ENCODE data around the gene CYP4F8. TPM values are rescaled to one million over a fixed set of nuclear protein-coding genes. Genes with fewer than 3 reads are reported as not detected.
"Not testable (repeated sequence)": the region's sequence is repeated elsewhere in the genome, so short reads cannot be mapped to it uniquely, and the experiment has no call there.

Gene CYP4F8
- total and polyA plus RNA-seq, 8 donors: 0.04 to 0.10 TPM; not detected in 6

DNA sequence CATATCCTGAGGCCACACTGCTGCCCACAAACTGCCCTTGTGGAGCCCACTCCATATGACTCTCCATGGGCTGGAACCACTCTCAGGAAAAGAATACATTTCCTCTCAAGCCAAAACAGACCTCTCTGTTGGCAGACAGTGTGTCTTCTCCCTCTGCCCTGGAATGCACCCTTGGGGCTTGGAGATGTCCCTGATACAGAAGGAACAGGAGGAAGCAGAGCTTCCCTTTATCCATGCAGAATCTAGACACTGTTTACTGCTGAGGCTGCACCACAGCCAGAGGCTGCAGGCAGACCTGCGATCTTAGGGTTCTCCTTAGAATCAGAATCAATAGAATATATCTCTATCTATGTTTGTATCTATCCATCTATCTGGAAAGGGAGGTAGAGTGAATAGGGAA, 26.8 kb upstream of the CYP4F8 start:
- Histone ChIP-seq H3K9me3 (no peaks in the 10 kb centered on the region), H3K27ac (peak overlapping the region in 1 of 2 donors; percentile 79), H3K27me3 (peaks cover 0 to 27% of the 10 kb centered on the region in 2 donors), H3K36me3 (no peaks in the 10 kb centered on the region), H3K4me1 (peaks cover 0 to 43% of the 10 kb centered on the region in 2 donors), H3K4me3 (no peak overlapping the region)
- intact Hi-C loops (cut with DNase I): no loop called here
- TF ChIP-seq, protein P1, sequence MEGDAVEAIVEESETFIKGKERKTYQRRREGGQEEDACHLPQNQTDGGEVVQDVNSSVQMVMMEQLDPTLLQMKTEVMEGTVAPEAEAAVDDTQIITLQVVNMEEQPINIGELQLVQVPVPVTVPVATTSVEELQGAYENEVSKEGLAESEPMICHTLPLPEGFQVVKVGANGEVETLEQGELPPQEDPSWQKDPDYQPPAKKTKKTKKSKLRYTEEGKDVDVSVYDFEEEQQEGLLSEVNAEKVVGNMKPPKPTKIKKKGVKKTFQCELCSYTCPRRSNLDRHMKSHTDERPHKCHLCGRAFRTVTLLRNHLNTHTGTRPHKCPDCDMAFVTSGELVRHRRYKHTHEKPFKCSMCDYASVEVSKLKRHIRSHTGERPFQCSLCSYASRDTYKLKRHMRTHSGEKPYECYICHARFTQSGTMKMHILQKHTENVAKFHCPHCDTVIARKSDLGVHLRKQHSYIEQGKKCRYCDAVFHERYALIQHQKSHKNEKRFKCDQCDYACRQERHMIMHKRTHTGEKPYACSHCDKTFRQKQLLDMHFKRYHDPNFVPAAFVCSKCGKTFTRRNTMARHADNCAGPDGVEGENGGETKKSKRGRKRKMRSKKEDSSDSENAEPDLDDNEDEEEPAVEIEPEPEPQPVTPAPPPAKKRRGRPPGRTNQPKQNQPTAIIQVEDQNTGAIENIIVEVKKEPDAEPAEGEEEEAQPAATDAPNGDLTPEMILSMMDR (IDR thresholded peaks at IDR 0.05): no peak
- no peak for DNase-seq
- no peak for ATAC-seq

DNA sequence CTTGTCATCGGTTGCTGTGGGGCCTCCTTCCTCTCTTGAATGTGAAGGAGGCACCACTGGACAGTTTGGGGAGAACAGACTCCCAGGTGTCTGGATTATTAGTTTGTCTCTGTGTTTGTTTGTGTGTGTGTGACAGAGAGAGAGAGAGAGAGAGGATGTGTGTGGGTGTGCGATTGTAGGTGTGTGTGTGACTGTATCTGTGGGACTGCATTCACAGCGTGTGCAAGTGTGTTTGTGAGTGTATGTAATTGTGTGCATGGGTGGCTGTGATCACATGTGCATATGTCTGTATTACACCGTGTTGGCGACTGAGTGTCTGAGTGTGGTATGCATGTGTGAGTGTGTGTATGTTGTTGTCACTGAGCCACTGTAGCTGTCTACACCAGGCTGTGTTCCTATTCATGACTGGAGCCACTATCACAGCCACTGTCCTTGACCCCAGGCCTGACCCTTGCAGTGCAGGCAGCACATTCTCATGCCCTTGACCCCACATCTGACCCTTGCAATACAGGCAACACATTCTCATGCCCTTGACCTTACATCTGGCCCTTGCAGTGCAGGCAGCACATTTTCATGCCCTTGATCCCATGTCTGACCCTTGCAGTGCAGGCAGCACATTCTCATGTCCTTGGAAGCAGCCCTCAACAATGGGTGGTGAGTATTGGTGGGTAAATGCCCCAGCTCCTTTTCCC, 25.1 kb upstream of the CYP4F8 start:
- ATAC-seq: no peak
- intact Hi-C loops (cut with DNase I): no loop called here
- TF ChIP-seq, protein P1 (IDR thresholded peaks at IDR 0.05): no peak

DNA sequence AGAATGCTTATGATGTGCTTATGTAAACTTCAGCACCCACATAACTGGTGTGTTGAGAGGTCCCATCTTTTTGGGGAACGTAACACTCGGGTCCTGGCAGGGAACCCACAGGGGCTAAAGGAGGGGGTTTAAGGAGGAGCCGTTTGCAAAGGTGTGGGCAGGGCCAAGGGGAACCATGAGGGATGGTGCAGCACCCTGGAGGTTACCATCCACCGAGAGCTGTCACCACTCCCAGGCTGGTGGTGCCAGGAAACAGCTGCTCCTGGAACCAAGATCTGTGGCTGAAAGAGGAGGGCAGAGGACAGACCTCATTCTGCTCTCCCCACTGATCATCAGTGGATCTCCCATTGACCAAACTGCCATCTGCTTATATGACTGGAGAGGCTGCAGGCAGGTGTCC, 23.2 kb upstream of the CYP4F8 start:
- ATAC-seq (no peak), DNase-seq (no peak)
- TF ChIP-seq, protein P1 (IDR thresholded peaks at IDR 0.05): no peak
- Histone ChIP-seq H3K27me3 (peaks cover 0 to 11% of the 10 kb centered on the region in 2 donors), H3K36me3 (no peaks in the 10 kb centered on the region), H3K9me3 (peaks cover 0 to 3% of the 10 kb centered on the region in 2 donors), H3K4me1 (peaks cover 0 to 32% of the 10 kb centered on the region in 2 donors), H3K27ac (peak overlapping the region in 1 of 2 donors; percentile 51), H3K4me3 (no peak overlapping the region)
- intact Hi-C loops (cut with DNase I): no loop called here

More for the DNA sequence above, 25.1 kb upstream of the CYP4F8 start:
- Histone ChIP-seq H3K4me3 (no peak overlapping the region), H3K9me3 (no peaks in the 10 kb centered on the region), H3K27me3 (peaks cover 0 to 13% of the 10 kb centered on the region in 2 donors), H3K36me3 (no peaks in the 10 kb centered on the region), H3K4me1 (peaks cover 0 to 36% of the 10 kb centered on the region in 2 donors), H3K27ac (peak overlapping the region in 1 of 2 donors; percentile 76)
- DNase-seq: no peak

DNA sequence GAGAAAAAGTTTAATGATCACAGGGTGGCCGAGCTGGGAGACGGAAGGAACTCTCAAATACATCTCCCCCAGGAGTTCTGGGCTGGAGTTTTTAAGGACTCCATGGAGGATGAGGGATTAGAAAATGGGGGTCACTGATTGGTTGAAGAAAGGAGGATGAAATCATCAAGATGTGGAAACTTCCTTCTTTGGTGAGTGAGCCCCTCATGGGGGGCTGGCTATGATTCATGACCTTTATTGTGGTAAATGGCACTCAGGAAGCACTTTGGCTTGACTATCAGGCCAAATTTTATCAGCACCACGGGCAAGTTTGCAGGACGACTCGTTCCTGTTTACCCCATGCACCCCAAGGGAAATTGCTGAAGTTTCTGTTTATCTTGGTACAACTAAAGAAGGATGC, 22.5 kb upstream of the CYP4F8 start:
- DNase-seq; H3K9me3 ChIP-seq; ATAC-seq; H3K27me3 ChIP-seq; H3K4me3 ChIP-seq; H3K36me3 ChIP-seq; intact Hi-C loops (cut with DNase I): not testable (repeated sequence)
- Histone ChIP-seq H3K27ac (peak overlapping the region in 1 of 2 donors; percentile 51), H3K4me1 (peaks cover 0 to 25% of the 10 kb centered on the region in 2 donors)

DNA sequence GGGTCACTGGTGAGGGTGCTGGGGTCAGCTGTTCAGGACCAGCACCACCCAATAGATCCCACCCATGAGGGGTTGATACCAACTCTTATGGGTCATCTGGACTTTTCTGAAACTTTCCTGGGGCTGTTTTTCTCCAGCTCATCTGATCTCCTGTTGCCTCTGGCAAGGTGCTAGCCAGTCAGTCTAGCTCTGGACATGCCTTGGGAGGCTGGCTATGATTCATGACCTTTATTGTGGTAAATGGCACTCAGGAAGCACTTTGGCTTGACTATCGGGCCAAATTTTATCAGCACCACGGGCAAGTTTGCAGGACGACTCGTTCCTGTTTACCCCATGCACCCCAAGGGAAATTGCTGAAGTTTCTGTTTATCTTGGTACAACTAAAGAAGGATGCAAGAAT, 21.3 kb upstream of the CYP4F8 start:
- peaks cover 0 to 14% of the 10 kb centered on the region in 2 donors for H3K4me1 ChIP-seq
- H3K36me3 ChIP-seq; ATAC-seq; intact Hi-C loops (cut with DNase I); DNase-seq; H3K9me3 ChIP-seq; H3K27me3 ChIP-seq; H3K4me3 ChIP-seq: not testable (repeated sequence)
- H3K27ac ChIP-seq: peak overlapping the region in 1 of 2 donors; percentile 51

DNA sequence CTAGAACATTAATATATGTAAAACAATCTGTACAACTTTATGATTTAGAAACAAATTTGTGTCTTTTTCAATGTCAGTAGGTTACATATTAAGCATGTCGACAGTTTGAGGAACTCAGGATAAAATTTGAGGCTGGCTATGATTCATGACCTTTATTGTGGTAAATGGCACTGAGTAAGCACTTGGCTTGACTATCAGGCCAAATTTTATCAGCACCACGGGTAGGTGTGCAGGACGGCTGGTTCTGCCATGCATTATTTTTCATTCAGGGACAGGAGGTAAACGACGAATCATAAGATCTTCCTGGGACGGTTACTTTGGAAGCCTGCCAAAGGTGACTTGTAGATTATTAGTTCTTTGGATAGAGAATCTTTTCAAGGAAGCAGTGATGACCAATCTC, 19.9 kb upstream of the CYP4F8 start:
- no peak for DNase-seq
- intact Hi-C loops (cut with DNase I): no loop called here
- H3K27me3 ChIP-seq: peaks cover 0 to 7% of the 10 kb centered on the region in 2 donors
- H3K4me1 ChIP-seq: peaks cover 0 to 11% of the 10 kb centered on the region in 2 donors
- ATAC-seq: no peak
- no peak overlapping the region for H3K4me3 ChIP-seq
- TF ChIP-seq, protein P1 (IDR thresholded peaks at IDR 0.05): no peak
- H3K9me3 ChIP-seq: peaks cover 0 to 7% of the 10 kb centered on the region in 2 donors
- no peaks in the 10 kb centered on the region for H3K36me3 ChIP-seq
- H3K27ac ChIP-seq: no peak overlapping the region

DNA sequence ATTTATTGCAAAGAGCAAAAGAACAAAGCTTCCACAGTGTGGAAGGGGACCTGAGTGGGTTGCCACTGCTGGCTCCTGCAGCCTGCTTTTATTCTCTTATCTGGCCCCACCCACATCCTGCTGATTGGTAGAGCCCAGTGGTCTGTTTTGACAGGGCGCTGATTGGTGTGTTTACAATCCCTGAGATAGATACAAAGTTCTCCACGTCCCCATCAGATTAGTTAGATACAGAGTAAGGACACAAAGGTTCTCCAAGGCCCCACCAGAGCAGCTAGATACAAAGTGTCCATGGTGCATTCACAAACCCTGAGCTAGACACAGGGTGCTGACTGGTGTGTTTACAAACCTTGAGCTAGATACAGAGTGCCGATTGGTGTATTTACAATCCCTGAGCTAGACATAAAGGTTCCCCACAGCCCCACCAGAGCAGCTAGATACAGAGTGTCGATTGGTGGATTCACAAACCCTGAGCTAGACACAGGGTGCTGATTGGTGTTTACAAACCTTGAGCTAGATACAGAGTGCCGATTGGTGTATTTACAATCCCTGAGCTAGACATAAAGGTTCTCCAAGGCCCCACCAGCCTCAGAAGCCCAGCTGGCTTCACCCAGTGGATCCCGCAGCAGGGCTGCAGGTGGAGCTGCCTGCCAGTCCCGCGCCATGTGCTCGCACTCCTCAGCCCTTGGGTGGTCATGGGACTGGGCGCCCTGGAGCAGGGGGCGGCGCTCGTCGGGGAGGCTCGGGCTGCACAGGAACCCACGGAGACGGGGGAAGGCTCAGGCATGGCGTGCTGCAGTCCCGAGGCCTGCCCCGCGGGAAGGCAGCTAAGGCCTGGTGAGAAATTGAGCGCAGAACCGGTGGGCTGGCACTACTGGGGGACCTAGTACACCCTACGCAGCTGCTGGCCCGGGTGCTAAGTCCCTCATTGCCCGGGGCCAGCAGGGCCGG, 6.8 kb upstream of the CYP4F8 start:
- H3K27me3 ChIP-seq; DNase-seq; H3K27ac ChIP-seq; H3K4me1 ChIP-seq; H3K4me3 ChIP-seq; intact Hi-C loops (cut with DNase I); H3K36me3 ChIP-seq; H3K9me3 ChIP-seq; ATAC-seq: not testable (repeated sequence)
